Suprapubic skin (tissue), 4 donors: ENCODE results near the gene CKAP2.
"Not testable (repeated sequence)": the region's sequence is repeated elsewhere in the genome, so short reads cannot be mapped to it uniquely, and the experiment has no call there.

ENCODE experiments used
- CTCF ChIP-seq, 2 donors: fragments of 200-600 bp in 1 of 2; fragments of 450-650 bp in 1 of 2; sonication (generic) in 1 of 2; IDR thresholded peaks; one replicate each; pipeline ENCODE4 v1.5.1; 2016 to 2019; ENCODE audit warnings: antibody characterized with exemption in 2 of 2, mild to moderate bottlenecking in 1 of 2, moderate library complexity in 1 of 2
- EP300 ChIP-seq: sonication (generic); formaldehyde crosslinking; IDR thresholded peaks from one replicate; pipeline ENCODE4 v1.6.1; 2017; ENCODE audit warnings: antibody characterized with exemption
- POLR2A ChIP-seq, 2 donors: fragments of 450-650 bp; IDR thresholded peaks; one replicate each; pipeline ENCODE4 v1.6.1; 2017; ENCODE audit warnings: antibody characterized with exemption in 2 of 2, mild to moderate bottlenecking in 2 of 2, moderate library complexity in 2 of 2
- POLR2AphosphoS5 ChIP-seq, 3 donors: sonication (generic); formaldehyde crosslinking; IDR thresholded peaks; one replicate each; pipeline ENCODE4 v1.6.1; 2017; ENCODE audit warnings: antibody characterized with exemption in 3 of 3

GRCh38 chr13:52523323-52523722 lies 68.0 kb downstream of the CKAP2 start:
- not testable (repeated sequence) for TF ChIP-seq CTCF (IDR thresholded peaks at IDR 0.05); EP300; POLR2A (IDR thresholded peaks at IDR 0.05); POLR2AphosphoS5 (IDR thresholded peaks at IDR 0.05)
